ENCODE data around the gene XBP1.

GRCh38 chr22:28826921-28827320 is 26.6 kb upstream of the XBP1 start:
- TF ChIP-seq SMC3 (IDR thresholded peaks at IDR 0.05; ENCODE audit: low read depth, low read length) (no peak), CHD1 (IDR thresholded peaks at IDR 0.05; ENCODE audit: low read depth, low read length) (no peak), CEBPB (IDR thresholded peaks at IDR 0.05; ENCODE audit: low read depth, low read length) (no peak), CTCF (conservative IDR thresholded peaks at IDR 0.05; ENCODE audit: low read depth, low read length) (no peak), RFX5 (IDR thresholded peaks at IDR 0.05; ENCODE audit: low read depth, low read length) (no peak), RCOR1 (IDR thresholded peaks at IDR 0.05; ENCODE audit: insufficient replicate concordance, low read length) (no peak), ELK1 (IDR thresholded peaks at IDR 0.05; ENCODE audit: borderline replicate concordance, low read depth, low read length) (no peak), MAFK (IDR thresholded peaks at IDR 0.05; ENCODE audit: low read depth, low read length) (no peak), POLR2A (IDR thresholded peaks at IDR 0.05; ENCODE audit: low read depth, low read length) (no peak), BHLHE40 (IDR thresholded peaks at IDR 0.05; ENCODE audit: low read depth, low read length) (no peak), RAD21 (IDR thresholded peaks at IDR 0.05; ENCODE audit: low read length) (no peak), USF2 (IDR thresholded peaks at IDR 0.05; ENCODE audit: low read depth, low read length) (no peak), NFE2L2 (IDR thresholded peaks at IDR 0.05; ENCODE audit: low read depth, low read length) (no peak), FOS (IDR thresholded peaks at IDR 0.05; ENCODE audit: low read depth, low read length) (no peak)
